ENCODE measurements around the gene TPK1. TPM values are rescaled to one million over a fixed set of nuclear protein-coding genes. Genes with fewer than 3 reads are reported as not detected.

Gene TPK1
- total RNA-seq, 1 donor from 2014 or later = 4.0 TPM

DNA sequence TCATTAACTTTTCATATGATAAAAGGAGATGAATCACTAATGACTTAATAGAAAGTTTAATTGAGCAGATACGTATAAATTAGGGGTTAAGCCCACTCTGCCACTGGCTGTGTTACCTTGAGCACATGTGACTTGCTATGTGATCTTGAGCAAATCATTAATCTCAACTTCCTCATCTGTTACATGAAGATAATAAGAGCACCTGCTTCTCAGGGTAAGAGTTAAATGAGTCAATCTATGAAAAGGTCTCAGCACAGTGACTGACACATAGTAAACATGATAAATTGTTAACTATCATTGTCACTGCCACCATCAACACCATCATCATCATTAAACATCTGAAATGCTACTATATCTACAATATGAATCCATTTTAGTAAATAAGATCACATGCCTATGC, 110.8 kb downstream of the TPK1 start:
- TF ChIP-seq, protein P1, sequence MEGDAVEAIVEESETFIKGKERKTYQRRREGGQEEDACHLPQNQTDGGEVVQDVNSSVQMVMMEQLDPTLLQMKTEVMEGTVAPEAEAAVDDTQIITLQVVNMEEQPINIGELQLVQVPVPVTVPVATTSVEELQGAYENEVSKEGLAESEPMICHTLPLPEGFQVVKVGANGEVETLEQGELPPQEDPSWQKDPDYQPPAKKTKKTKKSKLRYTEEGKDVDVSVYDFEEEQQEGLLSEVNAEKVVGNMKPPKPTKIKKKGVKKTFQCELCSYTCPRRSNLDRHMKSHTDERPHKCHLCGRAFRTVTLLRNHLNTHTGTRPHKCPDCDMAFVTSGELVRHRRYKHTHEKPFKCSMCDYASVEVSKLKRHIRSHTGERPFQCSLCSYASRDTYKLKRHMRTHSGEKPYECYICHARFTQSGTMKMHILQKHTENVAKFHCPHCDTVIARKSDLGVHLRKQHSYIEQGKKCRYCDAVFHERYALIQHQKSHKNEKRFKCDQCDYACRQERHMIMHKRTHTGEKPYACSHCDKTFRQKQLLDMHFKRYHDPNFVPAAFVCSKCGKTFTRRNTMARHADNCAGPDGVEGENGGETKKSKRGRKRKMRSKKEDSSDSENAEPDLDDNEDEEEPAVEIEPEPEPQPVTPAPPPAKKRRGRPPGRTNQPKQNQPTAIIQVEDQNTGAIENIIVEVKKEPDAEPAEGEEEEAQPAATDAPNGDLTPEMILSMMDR (conservative IDR thresholded peaks at IDR 0.05) = no peak
- Mint-ChIP-seq H3K9me3 (peaks cover 4% of the 10 kb centered on the region), H3K27ac (ENCODE audit: unreplicated experiment) (no peak overlapping the region), H3K4me3 (no peak overlapping the region), H3K36me3 (ENCODE audit: low read depth) (no peaks in the 10 kb centered on the region), H3K4me1 (no peaks in the 10 kb centered on the region), H3K27me3 (ENCODE audit: low read depth) (no peaks in the 10 kb centered on the region)
- DNase-seq (ENCODE audit: low read depth, low spot score) = no peak

DNA sequence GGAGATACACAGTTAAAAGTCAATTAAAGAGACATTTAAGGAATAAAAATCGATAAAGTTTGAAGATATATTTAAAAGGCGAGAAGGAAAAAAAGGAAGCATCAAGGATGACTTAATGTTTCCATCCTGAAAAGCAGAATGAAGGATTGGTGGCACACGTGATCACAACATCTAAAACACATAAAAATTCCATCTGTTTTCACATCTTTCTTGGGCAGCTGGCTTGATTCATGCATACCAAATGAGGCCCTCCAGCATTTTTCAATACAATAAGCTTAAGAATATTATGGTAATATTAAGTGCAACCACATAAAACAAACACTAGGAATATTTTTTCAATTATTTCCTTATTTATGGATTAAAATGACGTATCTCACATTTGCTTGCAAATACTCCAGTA, 112.6 kb downstream of the TPK1 start:
- Mint-ChIP-seq H3K27me3 (ENCODE audit: low read depth) (no peaks in the 10 kb centered on the region), H3K9me3 (peaks cover 7% of the 10 kb centered on the region), H3K27ac (ENCODE audit: unreplicated experiment) (no peak overlapping the region), H3K4me3 (no peak overlapping the region), H3K4me1 (no peaks in the 10 kb centered on the region), H3K36me3 (ENCODE audit: low read depth) (no peaks in the 10 kb centered on the region)
- TF ChIP-seq, protein P1 (conservative IDR thresholded peaks at IDR 0.05) = no peak
- no peak for DNase-seq (ENCODE audit: low read depth, low spot score)

DNA sequence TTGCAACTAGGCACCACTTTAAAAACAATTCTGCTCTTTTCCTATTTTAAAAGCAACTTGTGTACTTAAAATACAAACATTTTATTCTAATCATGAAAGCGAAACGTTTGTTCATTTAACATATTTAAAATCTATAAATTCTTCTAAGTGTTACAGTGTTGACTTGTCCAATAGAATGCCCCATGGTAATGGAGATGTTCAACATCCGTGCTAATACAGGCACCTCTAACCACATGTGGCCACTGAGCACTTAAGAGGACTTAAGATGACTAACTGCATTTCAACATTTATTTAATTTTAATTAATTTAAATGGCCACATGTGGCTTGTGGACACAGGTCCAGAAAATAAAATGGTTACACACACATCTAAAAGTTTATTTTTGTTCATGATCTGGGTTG, 115.1 kb downstream of the TPK1 start:
- DNase-seq (ENCODE audit: low read depth, low spot score) = no peak
- Mint-ChIP-seq H3K36me3 (ENCODE audit: low read depth) (no peaks in the 10 kb centered on the region), H3K4me3 (no peak overlapping the region), H3K9me3 (peaks cover 3% of the 10 kb centered on the region), H3K27me3 (ENCODE audit: low read depth) (no peaks in the 10 kb centered on the region), H3K4me1 (no peaks in the 10 kb centered on the region), H3K27ac (ENCODE audit: unreplicated experiment) (no peak overlapping the region)
- TF ChIP-seq, protein P1 (conservative IDR thresholded peaks at IDR 0.05) = no peak

DNA sequence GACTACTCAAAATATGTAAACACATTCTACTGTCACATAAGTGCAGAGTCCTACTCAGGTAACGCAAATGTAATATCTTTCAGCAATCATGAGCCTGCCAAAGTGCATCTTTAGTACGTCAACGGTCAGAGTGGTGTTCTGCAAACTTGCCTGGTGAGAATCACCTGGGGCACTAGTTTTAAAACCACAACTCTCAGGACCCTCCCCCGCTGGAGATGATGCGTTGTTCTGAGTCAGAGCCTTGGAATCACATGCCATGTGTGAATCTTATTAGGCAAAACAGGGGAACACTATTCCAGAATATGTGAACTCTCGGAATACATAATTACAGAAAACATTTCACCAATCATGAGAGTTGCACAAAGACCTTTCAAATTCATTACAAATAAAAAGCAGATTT, 115.7 kb downstream of the TPK1 start:
- Mint-ChIP-seq H3K4me3 (no peak overlapping the region), H3K27ac (ENCODE audit: unreplicated experiment) (no peak overlapping the region), H3K9me3 (peaks cover 3% of the 10 kb centered on the region), H3K4me1 (no peaks in the 10 kb centered on the region), H3K36me3 (ENCODE audit: low read depth) (no peaks in the 10 kb centered on the region), H3K27me3 (ENCODE audit: low read depth) (no peaks in the 10 kb centered on the region)
- no peak for DNase-seq (ENCODE audit: low read depth, low spot score)
- TF ChIP-seq, protein P1 (conservative IDR thresholded peaks at IDR 0.05) = no peak

DNA sequence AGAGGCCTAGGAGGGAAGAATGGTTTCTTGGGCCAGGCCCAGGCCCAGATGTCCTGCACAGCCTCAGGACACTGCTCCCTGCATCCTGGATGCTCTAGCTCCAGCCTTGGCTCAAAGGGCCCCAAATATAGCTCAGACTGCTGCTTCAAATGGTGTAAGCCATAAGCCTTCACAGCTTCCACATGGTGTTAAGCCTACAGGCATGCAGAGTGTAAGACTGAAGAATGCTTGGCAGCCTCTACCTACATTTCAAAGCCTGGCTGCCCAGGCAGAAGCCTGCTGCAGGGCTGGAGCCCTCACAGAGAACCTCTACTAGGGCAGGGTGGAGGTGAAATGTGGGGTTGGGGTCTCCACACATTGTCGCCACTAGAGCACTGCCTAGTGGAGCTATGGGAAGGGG, 118.1 kb downstream of the TPK1 start:
- DNase-seq (ENCODE audit: low read depth, low spot score) = no peak
- Mint-ChIP-seq H3K36me3 (ENCODE audit: low read depth) (no peaks in the 10 kb centered on the region), H3K9me3 (peaks cover 3% of the 10 kb centered on the region), H3K4me1 (no peaks in the 10 kb centered on the region), H3K27me3 (ENCODE audit: low read depth) (no peaks in the 10 kb centered on the region), H3K27ac (ENCODE audit: unreplicated experiment) (no peak overlapping the region), H3K4me3 (no peak overlapping the region)
- TF ChIP-seq, protein P1 (conservative IDR thresholded peaks at IDR 0.05) = no peak

DNA sequence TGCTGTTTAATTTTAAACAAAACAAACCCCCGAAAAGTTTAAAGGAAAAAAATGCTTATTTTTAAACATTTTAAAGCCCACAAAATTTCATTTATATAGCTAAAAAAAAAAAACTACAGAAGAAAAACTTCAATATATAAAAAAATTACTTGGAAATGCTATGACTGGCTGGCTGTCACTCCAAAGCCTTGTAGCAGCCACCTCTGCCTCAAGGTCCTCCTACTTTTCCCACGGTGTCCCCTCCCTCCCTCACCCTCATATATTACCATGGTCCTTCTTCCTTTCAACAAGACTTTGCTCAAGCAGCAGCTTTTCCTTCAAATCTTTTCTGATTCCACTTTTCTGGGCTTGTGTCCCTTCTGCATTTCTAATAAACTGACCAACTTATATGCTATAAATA, 122.0 kb downstream of the TPK1 start:
- Mint-ChIP-seq H3K4me1 (no peaks in the 10 kb centered on the region), H3K27me3 (ENCODE audit: low read depth) (no peaks in the 10 kb centered on the region), H3K27ac (ENCODE audit: unreplicated experiment) (no peak overlapping the region), H3K9me3 (peaks cover 3% of the 10 kb centered on the region), H3K4me3 (no peak overlapping the region), H3K36me3 (ENCODE audit: low read depth) (no peaks in the 10 kb centered on the region)
- DNase-seq (ENCODE audit: low read depth, low spot score) = no peak
- TF ChIP-seq, protein P1 (conservative IDR thresholded peaks at IDR 0.05) = no peak
